HepG2 (cell line): ENCODE data around the gene RNF10. TPM values are rescaled to one million over a fixed set of nuclear protein-coding genes. Genes with fewer than 3 reads are reported as not detected.

Experiments
- BRCA1 ChIP-seq: sonication (generic); formaldehyde crosslinking; IDR thresholded peaks from 2 replicates; pipeline ENCODE4 v1.4.0; 2020; ENCODE audit warnings: missing genetic modification reagents
- CAMTA2 ChIP-seq: sonication (generic); formaldehyde crosslinking; IDR thresholded peaks from 2 replicates; pipeline ENCODE4 v1.4.0; 2020; ENCODE audit warnings: mild to moderate bottlenecking, missing genetic modification reagents, borderline replicate concordance
- CC2D1A ChIP-seq: sonication (generic); formaldehyde crosslinking; IDR thresholded peaks from 2 replicates; pipeline ENCODE4 v1.8.1; 2023; ENCODE audit warnings: mild to moderate bottlenecking, missing genetic modification reagents
- CENPX ChIP-seq: sonication (generic); formaldehyde crosslinking; IDR thresholded peaks from 2 replicates; pipeline ENCODE4 v1.9.0; 2021; ENCODE audit warnings: mild to moderate bottlenecking, missing genetic modification reagents, moderate library complexity
- FLYWCH1 ChIP-seq: sonication (generic); formaldehyde crosslinking; IDR thresholded peaks from 2 replicates; pipeline ENCODE4 v1.8.1; 2023; ENCODE audit warnings: mild to moderate bottlenecking, missing genetic modification reagents
- GABPB1 ChIP-seq: IDR thresholded peaks from 2 replicates; pipeline ENCODE4 v1.6.1; 2016; ENCODE audit warnings: mild to moderate bottlenecking, missing genetic modification reagents, moderate library complexity, missing compliant biosample characterization
- GLI4 ChIP-seq: sonication (generic); formaldehyde crosslinking; IDR thresholded peaks from 2 replicates; pipeline ENCODE4 v1.5.1; 2020; ENCODE audit warnings: missing genetic modification reagents, mild to moderate bottlenecking, moderate library complexity, borderline replicate concordance
- KLF15 ChIP-seq: sonication (generic); formaldehyde crosslinking; IDR thresholded peaks from 2 replicates; pipeline ENCODE4 v1.8.1; 2023; ENCODE audit warnings: borderline replicate concordance, mild to moderate bottlenecking, inconsistent platforms, missing genetic modification reagents, mixed read lengths
- KLF6 ChIP-seq: IDR thresholded peaks from 2 replicates; pipeline ENCODE4 v1.8.0; 2016; ENCODE audit warnings: missing biosample characterization, missing genetic modification reagents
- MED1 ChIP-seq: sonication (generic); formaldehyde crosslinking; IDR thresholded peaks from 2 replicates; pipeline ENCODE4 v1.4.0; 2020; ENCODE audit warnings: missing genetic modification reagents
- MEIS1 ChIP-seq: sonication (generic); formaldehyde crosslinking; IDR thresholded peaks from 2 replicates; pipeline ENCODE4 v1.9.0; 2021; ENCODE audit warnings: mild to moderate bottlenecking, missing genetic modification reagents, moderate library complexity, borderline replicate concordance
- NFIC ChIP-seq: IDR thresholded peaks from 2 replicates; pipeline ENCODE4 v1.6.1; 2012; ENCODE audit warnings: mild to moderate bottlenecking, low read length, inconsistent platforms
- PAWR ChIP-seq: sonication (generic); formaldehyde crosslinking; IDR thresholded peaks from 2 replicates; pipeline ENCODE4 v1.4.0; 2020; ENCODE audit warnings: missing genetic modification reagents, mild to moderate bottlenecking, borderline replicate concordance
- PPARG ChIP-seq: conservative IDR thresholded peaks from 2 replicates; pipeline ENCODE4 v1.6.1; 2016; ENCODE audit warnings: missing biosample characterization, missing genetic modification reagents
- PRMT3 ChIP-seq: sonication (generic); formaldehyde crosslinking; IDR thresholded peaks from 2 replicates; pipeline ENCODE4 v1.8.1; 2022; ENCODE audit warnings: low read depth, mild to moderate bottlenecking, moderate library complexity, missing genetic modification reagents, borderline replicate concordance
- RNF2 ChIP-seq: fragments of 450-650 bp; conservative IDR thresholded peaks from 2 replicates; pipeline ENCODE4 v1.6.1; 2016; ENCODE audit warnings: low read depth
- SOX13 ChIP-seq, 3 experiments: fragments of 450-650 bp in 1 of 3; sonication (generic) in 1 of 3; formaldehyde crosslinking in 1 of 3; IDR thresholded peaks in 2 of 3; conservative IDR thresholded peaks in 1 of 3; 2 replicates each; pipeline versions ENCODE4 v1.5.0 to v1.6.1; 2016 to 2020; ENCODE audit warnings: antibody characterized with exemption in 1 of 3, mild to moderate bottlenecking in 1 of 3, missing compliant biosample characterization in 1 of 3, missing genetic modification reagents in 1 of 3, moderate library complexity in 1 of 3
- SP5 ChIP-seq: IDR thresholded peaks from 2 replicates; pipeline ENCODE4 v1.6.1; 2016; ENCODE audit warnings: low read depth, borderline replicate concordance
- SRY ChIP-seq: sonication (generic); formaldehyde crosslinking; IDR thresholded peaks from 2 replicates; pipeline ENCODE4 v1.8.0; 2022; ENCODE audit warnings: mild to moderate bottlenecking, missing genetic modification reagents
- TBP ChIP-seq: sonication (generic); formaldehyde crosslinking; IDR thresholded peaks from 2 replicates; pipeline ENCODE4 v1.5.0; 2020; ENCODE audit warnings: missing genetic modification reagents
- THAP11 ChIP-seq: IDR thresholded peaks from 2 replicates; pipeline ENCODE4 v1.6.1; 2016; ENCODE audit warnings: missing biosample characterization, missing genetic modification reagents
- YEATS2 ChIP-seq: sonication (generic); formaldehyde crosslinking; IDR thresholded peaks from 2 replicates; pipeline ENCODE4 v1.4.0; 2020; ENCODE audit warnings: missing genetic modification reagents, borderline replicate concordance
- ZNF432 ChIP-seq: sonication (generic); formaldehyde crosslinking; IDR thresholded peaks from 2 replicates; pipeline ENCODE4 v1.5.0; 2020; ENCODE audit warnings: missing genetic modification reagents, mild to moderate bottlenecking, borderline replicate concordance
- ZNF619 ChIP-seq: sonication (generic); formaldehyde crosslinking; IDR thresholded peaks from 2 replicates; pipeline ENCODE4 v1.4.0; 2020; ENCODE audit warnings: mild to moderate bottlenecking, missing genetic modification reagents
- ZNF672 ChIP-seq: sonication (generic); formaldehyde crosslinking; IDR thresholded peaks from 2 replicates; pipeline ENCODE4 v1.8.1; 2022; ENCODE audit warnings: missing genetic modification reagents
- ZNF703 ChIP-seq: sonication (generic); formaldehyde crosslinking; IDR thresholded peaks from 2 replicates; pipeline ENCODE4 v1.5.1; 2020; ENCODE audit warnings: missing genetic modification reagents, mild to moderate bottlenecking, moderate library complexity, borderline replicate concordance
- ZSCAN30 ChIP-seq: sonication (generic); formaldehyde crosslinking; IDR thresholded peaks from 2 replicates; pipeline ENCODE4 v1.5.0; 2020; ENCODE audit warnings: mild to moderate bottlenecking, missing genetic modification reagents
- polyA plus RNA-seq, 8 experiments: library from polyadenylated mRNA; depleted of rRNA in 3 of 8; stranded (reverse) in 7 of 8; unstranded in 1 of 8; fragments of >200 nt; fragmentation: Illumina TruSeq in 4 of 8; extraction: Trizol in 4 of 8; gene quantifications; 2 replicates each; pipeline versions ENCODE4 v1.2.1 to v1.2.3, GENCODE V29; 2011 to 2016; ENCODE audit warnings: low read depth in 4 of 8, missing spikeins in 1 of 8, mixed read lengths in 1 of 8; ENCODE audit not compliant: insufficient read depth in 1 of 8
- total RNA-seq, 5 experiments: library from RNA; depleted of rRNA; stranded (reverse); fragments of >200 nt; fragmentation: Illumina TruSeq; extraction: Trizol; gene quantifications; 2 replicates each; pipeline ENCODE4 v1.2.3, GENCODE V29; 2016; ENCODE audit warnings: low read depth in 1 of 5
- TF ChIP-seq, protein P1 (sequence below): sonication (generic); formaldehyde crosslinking; IDR thresholded peaks from 2 replicates; pipeline ENCODE4 v1.8.0; 2022; ENCODE audit warnings: missing genetic modification reagents, mild to moderate bottlenecking, moderate library complexity, borderline replicate concordance

The RNF10 gene
- total and polyA plus RNA-seq, 2 of the 13 experiments (the other 11 are each of a cell fraction or from before 2014, with no cell fraction given), result 62.5 to 88.0 TPM

DNA sequence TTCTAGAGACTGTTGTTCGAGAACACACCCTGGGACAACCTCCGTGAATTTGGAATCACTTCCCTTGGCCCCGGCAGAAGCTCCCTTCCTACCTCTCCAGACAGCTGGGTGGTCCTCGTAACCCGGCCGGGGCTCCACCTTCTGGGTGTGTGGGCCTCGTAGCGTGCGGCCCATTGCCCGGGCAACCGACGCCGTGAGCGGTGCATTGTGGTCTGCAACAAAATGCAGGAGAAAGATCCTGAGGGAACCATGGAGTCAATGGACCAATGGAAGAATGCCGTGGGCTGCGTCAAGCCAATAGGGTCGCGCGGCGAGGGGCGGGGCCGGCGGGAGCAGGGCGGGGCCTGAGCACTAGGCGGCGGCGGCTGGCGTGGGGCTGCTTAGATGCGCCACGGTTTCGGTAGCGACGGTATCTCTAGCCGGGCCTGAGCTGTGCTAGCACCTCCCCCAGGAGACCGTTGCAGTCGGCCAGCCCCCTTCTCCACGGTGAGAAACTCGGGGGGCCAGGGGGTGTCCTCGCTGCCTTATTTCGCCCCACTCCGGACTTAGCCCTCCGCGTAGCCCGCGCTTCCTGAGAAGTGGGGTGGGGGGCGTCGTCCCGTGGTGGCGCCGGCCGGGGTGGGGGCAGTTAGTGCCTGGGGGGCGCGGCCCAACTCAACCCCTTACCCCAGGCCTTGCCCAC is 38.3 kb upstream of the RNF10 start, which contains the start of gene DYNLL1 (continued):
- TF ChIP-seq KLF6 (CRISPR knock-in tag) (peak; percentile 12; the same call in 1 of the 2 replicates), YEATS2 (peak; percentile 72; the same call in 1 of the 2 replicates), FLYWCH1 (CRISPR knock-in tag) (no peak), THAP11 (CRISPR knock-in tag) (peak; percentile 85), NFIC (no peak), PAWR (CRISPR knock-in tag) (no peak), GLI4 (no peak), KLF15 (CRISPR knock-in tag) (0 out of 2 replicates have a peak, but pooled peaks have one; percentile 59), MEIS1 (CRISPR knock-in tag) (no peak), PPARG (CRISPR knock-in tag) (no peak), ZNF619 (no peak), TBP (no peak), MED1 (CRISPR knock-in tag) (peak; percentile 66), SRY (peak; percentile 88), CENPX (CRISPR knock-in tag) (no peak), ZSCAN30 (CRISPR knock-in tag) (no peak; the same call in 1 of the 2 replicates), ZNF432 (CRISPR knock-in tag) (no peak), ZNF672 (CRISPR knock-in tag) (no peak), PRMT3 (CRISPR knock-in tag) (no peak), CC2D1A (CRISPR knock-in tag) (no peak), SOX13 (IDR thresholded peaks at IDR 0.05) (no peak), SOX13 (CRISPR knock-in tag; conservative IDR thresholded peaks at IDR 0.05 in 1 of 2, IDR thresholded peaks at IDR 0.05 in 1 of 2) (peak in 1 of 2 experiments; percentile 30; a peak in 1 of 4 replicates), ZNF703 (CRISPR knock-in tag) (no peak), RNF2 (no peak), SP5 (no peak), BRCA1 (CRISPR knock-in tag) (no peak), CAMTA2 (CRISPR knock-in tag) (no peak), GABPB1 (peak; percentile 74; the same call in 1 of the 2 replicates)
- TF ChIP-seq, protein P1, sequence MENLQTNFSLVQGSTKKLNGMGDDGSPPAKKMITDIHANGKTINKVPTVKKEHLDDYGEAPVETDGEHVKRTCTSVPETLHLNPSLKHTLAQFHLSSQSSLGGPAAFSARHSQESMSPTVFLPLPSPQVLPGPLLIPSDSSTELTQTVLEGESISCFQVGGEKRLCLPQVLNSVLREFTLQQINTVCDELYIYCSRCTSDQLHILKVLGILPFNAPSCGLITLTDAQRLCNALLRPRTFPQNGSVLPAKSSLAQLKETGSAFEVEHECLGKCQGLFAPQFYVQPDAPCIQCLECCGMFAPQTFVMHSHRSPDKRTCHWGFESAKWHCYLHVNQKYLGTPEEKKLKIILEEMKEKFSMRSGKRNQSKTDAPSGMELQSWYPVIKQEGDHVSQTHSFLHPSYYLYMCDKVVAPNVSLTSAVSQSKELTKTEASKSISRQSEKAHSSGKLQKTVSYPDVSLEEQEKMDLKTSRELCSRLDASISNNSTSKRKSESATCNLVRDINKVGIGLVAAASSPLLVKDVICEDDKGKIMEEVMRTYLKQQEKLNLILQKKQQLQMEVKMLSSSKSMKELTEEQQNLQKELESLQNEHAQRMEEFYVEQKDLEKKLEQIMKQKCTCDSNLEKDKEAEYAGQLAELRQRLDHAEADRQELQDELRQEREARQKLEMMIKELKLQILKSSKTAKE (CRISPR knock-in tag), result 0 out of 2 replicates have a peak, but pooled peaks have one; percentile 21
